Epithelial cell of esophagus (primary cell): ENCODE data around the gene DLGAP1.

Source experiments
- DNase-seq: peaks from one replicate; pipeline ENCODE4 v3.0.0; 2010; ENCODE audit warnings: low read depth
- H3K4me3 ChIP-seq: 2 replicates; pipeline ENCODE4 v1.5.1; 2011; ENCODE audit warnings: mild to moderate bottlenecking, low read length, control low read depth
- TF ChIP-seq, protein P1 (sequence below): IDR thresholded peaks from 2 replicates; pipeline ENCODE4 v1.5.1; 2011; ENCODE audit warnings: low read depth, mild to moderate bottlenecking, low read length, control low read depth, inconsistent platforms; ENCODE audit not compliant: insufficient read depth; ENCODE audit errors: missing control alignments

The DLGAP1 gene

DNA sequence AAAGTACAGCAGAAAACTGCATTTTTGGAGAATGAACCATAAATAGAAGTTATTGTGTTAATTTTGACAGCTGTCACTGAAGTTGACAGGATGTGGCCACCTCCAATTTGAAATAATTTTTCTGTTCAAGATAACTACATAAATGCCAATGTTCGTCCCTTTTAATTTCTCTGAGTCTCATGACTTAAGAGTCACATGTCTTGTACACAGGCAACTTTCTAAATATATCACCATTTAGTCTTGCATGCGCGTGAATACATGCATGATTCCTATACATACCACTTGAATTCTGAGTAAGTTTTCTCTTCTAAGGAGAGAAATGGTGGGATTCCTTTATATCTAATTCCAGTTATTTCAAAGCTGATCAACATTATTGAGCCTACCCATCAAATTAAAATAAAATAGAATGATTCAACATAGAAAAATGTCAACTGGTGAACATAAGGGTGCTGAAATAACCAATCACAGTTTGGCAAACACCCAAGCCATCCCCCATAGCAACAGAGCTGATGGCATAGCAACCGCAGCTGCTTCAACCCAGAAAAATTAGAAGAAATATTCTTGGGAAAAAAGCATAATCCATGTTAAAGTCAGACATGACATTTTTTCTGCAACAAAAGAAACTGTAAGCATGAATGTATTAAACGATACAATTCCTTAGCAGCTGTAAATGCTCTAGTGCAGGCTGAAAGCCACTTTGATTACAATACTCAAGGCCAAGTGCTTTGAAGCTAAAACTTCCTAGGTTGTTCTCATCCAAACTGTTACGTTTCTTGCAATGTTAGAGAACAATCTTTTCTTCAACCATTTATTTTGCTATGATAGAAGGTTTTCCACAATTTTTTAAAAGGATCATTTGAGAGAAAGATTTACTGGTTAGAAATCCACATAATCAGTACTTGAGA, 282.7 kb downstream of the DLGAP1 start:
- no peak for DNase-seq
- H3K4me3 ChIP-seq, result no peak overlapping the region
- TF ChIP-seq, protein P1, sequence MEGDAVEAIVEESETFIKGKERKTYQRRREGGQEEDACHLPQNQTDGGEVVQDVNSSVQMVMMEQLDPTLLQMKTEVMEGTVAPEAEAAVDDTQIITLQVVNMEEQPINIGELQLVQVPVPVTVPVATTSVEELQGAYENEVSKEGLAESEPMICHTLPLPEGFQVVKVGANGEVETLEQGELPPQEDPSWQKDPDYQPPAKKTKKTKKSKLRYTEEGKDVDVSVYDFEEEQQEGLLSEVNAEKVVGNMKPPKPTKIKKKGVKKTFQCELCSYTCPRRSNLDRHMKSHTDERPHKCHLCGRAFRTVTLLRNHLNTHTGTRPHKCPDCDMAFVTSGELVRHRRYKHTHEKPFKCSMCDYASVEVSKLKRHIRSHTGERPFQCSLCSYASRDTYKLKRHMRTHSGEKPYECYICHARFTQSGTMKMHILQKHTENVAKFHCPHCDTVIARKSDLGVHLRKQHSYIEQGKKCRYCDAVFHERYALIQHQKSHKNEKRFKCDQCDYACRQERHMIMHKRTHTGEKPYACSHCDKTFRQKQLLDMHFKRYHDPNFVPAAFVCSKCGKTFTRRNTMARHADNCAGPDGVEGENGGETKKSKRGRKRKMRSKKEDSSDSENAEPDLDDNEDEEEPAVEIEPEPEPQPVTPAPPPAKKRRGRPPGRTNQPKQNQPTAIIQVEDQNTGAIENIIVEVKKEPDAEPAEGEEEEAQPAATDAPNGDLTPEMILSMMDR, result no peak

DNA sequence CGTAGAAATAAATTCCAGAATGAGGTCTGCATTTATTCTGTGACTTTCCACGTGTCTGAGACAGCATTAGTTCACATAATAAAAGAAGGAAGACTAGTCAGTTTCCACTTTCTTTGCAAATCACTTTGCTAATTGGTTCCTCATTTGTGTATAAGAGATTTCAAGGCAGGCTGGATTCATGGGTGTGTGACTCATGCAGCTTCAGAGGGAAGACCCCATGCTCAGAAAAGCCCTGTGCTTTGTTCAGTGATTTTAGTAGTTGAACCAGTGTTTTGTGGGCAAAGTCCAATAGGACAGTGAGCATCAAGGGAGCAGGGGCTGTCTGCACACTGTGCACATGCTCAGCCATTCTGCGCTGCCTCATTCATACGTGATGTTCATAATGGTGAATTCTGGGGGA, 297.8 kb downstream of the DLGAP1 start:
- H3K4me3 ChIP-seq, result no peak overlapping the region
- DNase-seq, result no peak
- TF ChIP-seq, protein P1, result no peak

DNA sequence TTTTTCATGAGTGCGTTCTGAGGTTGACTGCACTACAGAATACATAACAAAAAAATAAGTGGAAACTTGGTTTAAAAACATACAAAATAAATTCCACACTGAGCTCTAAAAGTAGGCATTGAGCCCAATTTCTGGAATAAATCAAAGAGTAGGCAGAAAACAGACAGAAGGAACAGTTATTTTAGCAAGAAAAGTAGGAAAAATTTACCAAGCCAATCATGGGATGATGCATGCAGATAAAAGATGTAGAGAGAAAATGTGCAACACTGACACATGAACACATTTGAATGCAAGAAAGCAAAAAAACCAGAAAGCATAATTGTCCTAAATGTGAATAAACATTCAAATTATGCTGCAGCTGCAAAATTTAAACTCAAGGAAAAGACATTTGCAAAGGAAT, 308.3 kb downstream of the DLGAP1 start:
- no peak for DNase-seq
- TF ChIP-seq, protein P1, result no peak
- no peak overlapping the region for H3K4me3 ChIP-seq

DNA sequence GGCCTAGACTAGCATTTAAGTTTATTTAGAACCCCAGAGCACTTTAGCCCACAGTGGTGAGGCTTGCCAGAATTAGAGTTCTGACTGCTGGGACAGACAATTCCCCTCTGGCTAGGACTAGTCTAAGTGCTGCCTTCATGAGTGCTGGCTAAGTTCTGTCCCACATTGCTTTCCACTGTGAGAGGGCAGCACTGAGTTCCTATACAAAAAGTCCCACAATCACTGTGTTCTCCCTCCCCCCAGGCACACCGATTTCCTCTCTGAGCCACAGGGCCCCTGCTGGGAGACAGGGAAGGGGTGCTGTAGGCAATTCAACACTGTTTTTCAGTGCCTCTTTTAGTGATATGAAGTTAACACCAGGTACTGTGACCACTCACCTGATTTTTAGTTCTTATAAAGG, 310.9 kb downstream of the DLGAP1 start:
- no peak for DNase-seq
- H3K4me3 ChIP-seq, result no peak overlapping the region
- TF ChIP-seq, protein P1, result no peak

DNA sequence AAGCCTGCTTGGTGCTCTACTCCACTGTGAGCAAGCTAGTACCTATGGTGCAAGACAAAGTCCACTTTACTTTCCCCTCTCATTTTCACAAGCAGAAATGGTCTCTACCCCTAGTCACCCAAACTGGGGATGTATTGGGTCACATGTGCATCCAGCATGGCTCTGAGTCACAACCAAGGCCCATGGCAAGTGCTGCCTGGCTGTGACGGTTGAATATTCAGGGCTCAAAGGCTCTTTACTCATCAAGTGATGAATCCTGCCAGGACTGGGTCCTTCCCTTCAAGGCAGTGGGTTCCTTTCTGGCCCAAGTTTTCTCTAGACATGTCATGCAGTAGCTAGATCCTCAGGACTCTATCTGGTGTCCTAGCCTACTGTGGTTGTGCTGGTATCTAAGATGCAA, 311.5 kb downstream of the DLGAP1 start:
- TF ChIP-seq, protein P1, result no peak
- no peak for DNase-seq
- H3K4me3 ChIP-seq, result no peak overlapping the region

DNA sequence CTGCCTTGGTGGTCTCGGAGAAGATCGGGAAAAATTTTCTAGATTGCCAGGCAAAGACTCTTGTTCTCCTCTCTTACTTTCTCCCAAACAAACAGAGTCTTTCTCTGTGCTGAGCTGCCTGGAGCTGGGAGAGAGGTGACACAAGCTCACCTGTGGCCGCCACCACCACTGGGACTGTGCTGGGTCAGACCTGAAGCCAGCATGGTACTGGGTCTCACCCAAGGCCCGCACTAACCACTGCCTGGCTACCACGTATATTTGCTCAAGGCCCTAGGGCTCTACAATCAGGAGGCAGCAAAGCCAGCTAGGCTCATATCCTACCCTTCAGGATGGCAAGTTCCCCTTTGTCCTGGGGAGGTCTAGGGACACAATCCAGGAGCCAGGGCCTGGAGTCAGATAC, 312.2 kb downstream of the DLGAP1 start:
- TF ChIP-seq, protein P1, result no peak
- no peak overlapping the region for H3K4me3 ChIP-seq
- DNase-seq, result no peak

DNA sequence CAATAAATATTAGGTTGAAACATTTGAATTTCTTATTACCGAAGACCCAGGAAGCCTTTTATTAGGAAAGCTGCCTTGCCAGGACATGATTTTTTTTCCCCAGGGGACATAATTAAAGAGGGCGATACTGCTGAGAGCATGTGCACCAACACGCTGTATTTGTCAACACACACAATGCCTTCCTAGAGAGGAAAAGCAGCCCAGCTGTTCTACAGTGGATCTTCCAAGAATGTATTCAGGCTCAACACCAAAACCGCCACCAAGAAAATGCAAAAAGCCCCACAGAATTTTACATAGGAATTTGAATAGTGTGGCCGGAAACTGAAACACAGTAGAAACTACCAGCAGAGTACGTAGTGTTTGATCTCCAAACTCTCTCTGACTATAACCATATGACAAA, 320.4 kb downstream of the DLGAP1 start:
- no peak overlapping the region for H3K4me3 ChIP-seq
- TF ChIP-seq, protein P1, result no peak
- no peak for DNase-seq
